ENCODE results near the gene MEIS2. TPM values are rescaled to one million over a fixed set of nuclear protein-coding genes. Genes with fewer than 3 reads are reported as not detected.
A peak's percentile ranks its signal among the peaks of the same experiment; 100 is the strongest.

The MEIS2 gene
- total RNA-seq, 1 experiment from 2014 or later, result 80.4 TPM

GRCh38 chr15:37055481-37055880 is 44.9 kb downstream of the MEIS2 start:
- in situ Hi-C loops (cut with HindIII; ENCODE audit: low sequenced_read_pairs), result no loop called here
- DNase-seq (ENCODE audit: low spot score), result no peak

GRCh38 chr15:37054336-37054735 is 46.0 kb downstream of the MEIS2 start:
- no peak for DNase-seq (ENCODE audit: low spot score)
- in situ Hi-C loops (cut with HindIII; ENCODE audit: low sequenced_read_pairs), result no loop called here

GRCh38 chr15:37053166-37053565 is 47.2 kb downstream of the MEIS2 start:
- DNase-seq (ENCODE audit: low spot score), result no peak
- in situ Hi-C loops (cut with HindIII; ENCODE audit: low sequenced_read_pairs), result no loop called here

- in situ Hi-C loops (cut with HindIII; ENCODE audit: low sequenced_read_pairs), result no loop called here
- DNase-seq (ENCODE audit: low spot score), result no peak
Observed at GRCh38 chr15:37050345-37050744, 50.0 kb downstream of the MEIS2 start.

- in situ Hi-C loops (cut with HindIII; ENCODE audit: low sequenced_read_pairs), result no loop called here
- DNase-seq (ENCODE audit: low spot score), result no peak
Observed at GRCh38 chr15:37046876-37047614, 53.3 kb downstream of the MEIS2 start.

GRCh38 chr15:37045859-37046740 is 54.2 kb downstream of the MEIS2 start:
- in situ Hi-C loops (cut with HindIII; ENCODE audit: low sequenced_read_pairs), result no loop called here
- no peak for DNase-seq (ENCODE audit: low spot score)

GRCh38 chr15:37044915-37045648 is 55.3 kb downstream of the MEIS2 start:
- DNase-seq (ENCODE audit: low spot score), result no peak
- in situ Hi-C loops (cut with HindIII; ENCODE audit: low sequenced_read_pairs), result no loop called here

- no peak for DNase-seq (ENCODE audit: low spot score)
- in situ Hi-C loops (cut with HindIII; ENCODE audit: low sequenced_read_pairs), result no loop called here
Observed at GRCh38 chr15:37041836-37042235, 58.5 kb downstream of the MEIS2 start.

GRCh38 chr15:37041042-37041441 is 59.3 kb downstream of the MEIS2 start:
- no peak for DNase-seq (ENCODE audit: low spot score)
- in situ Hi-C loops (cut with HindIII; ENCODE audit: low sequenced_read_pairs), result no loop called here

GRCh38 chr15:37040072-37040742 is 60.1 kb downstream of the MEIS2 start:
- no peak for DNase-seq (ENCODE audit: low spot score)
- in situ Hi-C loops (cut with HindIII; ENCODE audit: low sequenced_read_pairs), result no loop called here

- in situ Hi-C loops (cut with HindIII; ENCODE audit: low sequenced_read_pairs), result no loop called here
- DNase-seq (ENCODE audit: low spot score), result peak; percentile 62
Observed at GRCh38 chr15:37038716-37039106, 61.6 kb downstream of the MEIS2 start.

GRCh38 chr15:37037850-37038715 is 62.3 kb downstream of the MEIS2 start:
- in situ Hi-C loops (cut with HindIII; ENCODE audit: low sequenced_read_pairs), result no loop called here
- DNase-seq (ENCODE audit: low spot score), result no peak

- in situ Hi-C loops (cut with HindIII; ENCODE audit: low sequenced_read_pairs), result no loop called here
- DNase-seq (ENCODE audit: low spot score), result no peak
Observed at GRCh38 chr15:37037071-37037655, 63.2 kb downstream of the MEIS2 start.

- in situ Hi-C loops (cut with HindIII; ENCODE audit: low sequenced_read_pairs), result no loop called here
- no peak for DNase-seq (ENCODE audit: low spot score)
Observed at GRCh38 chr15:37034835-37035748, 65.3 kb downstream of the MEIS2 start.

- no peak for DNase-seq (ENCODE audit: low spot score)
- in situ Hi-C loops (cut with HindIII; ENCODE audit: low sequenced_read_pairs), result no loop called here
Observed at GRCh38 chr15:37034392-37034791, 66.0 kb downstream of the MEIS2 start.

GRCh38 chr15:37032091-37032775 is 68.1 kb downstream of the MEIS2 start:
- no peak for DNase-seq (ENCODE audit: low spot score)
- in situ Hi-C loops (cut with HindIII; ENCODE audit: low sequenced_read_pairs), result no loop called here

GRCh38 chr15:37031198-37031597 is 69.2 kb downstream of the MEIS2 start:
- DNase-seq (ENCODE audit: low spot score), result no peak
- in situ Hi-C loops (cut with HindIII; ENCODE audit: low sequenced_read_pairs), result no loop called here
